GM19240 (cell line): ENCODE results near the gene SUSD1.

Source experiments
- DNase-seq: peaks from one replicate; pipeline ENCODE4 v3.0.0; 2011; ENCODE audit warnings: low spot score; ENCODE audit not compliant: insufficient read length

SUSD1 gene

DNA sequence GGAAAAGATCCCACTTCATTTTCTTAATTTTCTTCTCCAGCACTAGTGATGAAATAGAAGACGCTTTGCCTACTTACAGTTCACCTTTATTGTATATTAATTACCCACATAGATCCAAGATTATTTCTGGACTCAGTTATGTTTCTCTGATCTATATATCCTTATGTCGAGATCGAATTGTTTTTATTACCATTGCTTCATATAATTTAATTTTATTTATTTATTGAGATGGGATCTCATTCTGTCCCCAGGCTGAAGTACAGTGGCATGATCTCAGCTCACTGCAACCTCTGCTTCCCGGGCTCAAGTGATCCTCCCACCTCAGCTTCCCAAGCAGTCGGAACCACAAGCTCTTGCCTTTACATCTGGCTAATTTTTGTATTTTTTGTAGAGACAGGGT is 157.2 kb downstream of the SUSD1 start:
- no peak for DNase-seq

DNA sequence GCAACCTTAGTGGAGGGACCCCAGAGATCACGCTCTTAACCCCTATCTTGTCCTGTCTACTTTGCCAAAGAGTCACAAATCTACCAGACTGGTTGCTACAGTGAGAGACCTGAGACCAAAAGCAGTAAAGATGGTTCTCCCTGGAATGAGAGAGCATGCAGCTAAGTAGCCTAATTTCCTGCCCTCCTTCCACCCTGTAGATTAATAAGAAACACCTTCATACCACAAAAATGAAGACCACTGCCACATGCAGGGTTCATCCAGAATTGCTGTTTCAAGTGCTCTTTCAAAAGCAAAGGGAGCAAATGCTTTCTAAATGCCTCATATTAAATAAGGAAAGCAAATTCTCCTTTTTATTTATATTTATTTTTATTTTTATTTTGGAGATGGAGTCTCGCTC is 159.4 kb downstream of the SUSD1 start:
- no peak for DNase-seq

DNA sequence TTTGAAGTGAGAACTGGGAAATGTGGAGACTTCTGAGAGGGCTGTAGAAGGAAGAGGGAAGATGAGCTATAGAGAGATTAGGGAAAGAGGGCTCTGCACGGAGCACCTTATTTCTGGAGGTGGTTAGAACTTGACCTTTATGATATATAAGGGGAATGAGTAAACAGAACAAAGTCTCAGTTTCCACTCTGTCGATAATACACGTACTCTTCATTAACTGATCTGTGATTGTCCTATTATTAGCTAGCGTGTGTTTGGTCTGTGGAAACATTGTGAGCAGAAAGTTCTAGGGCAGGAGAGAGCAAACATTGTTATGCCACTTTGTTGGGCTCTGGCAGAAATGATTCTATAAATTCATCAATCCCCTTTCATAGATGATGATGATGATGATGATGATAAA is 159.9 kb downstream of the SUSD1 start:
- DNase-seq: no peak

DNA sequence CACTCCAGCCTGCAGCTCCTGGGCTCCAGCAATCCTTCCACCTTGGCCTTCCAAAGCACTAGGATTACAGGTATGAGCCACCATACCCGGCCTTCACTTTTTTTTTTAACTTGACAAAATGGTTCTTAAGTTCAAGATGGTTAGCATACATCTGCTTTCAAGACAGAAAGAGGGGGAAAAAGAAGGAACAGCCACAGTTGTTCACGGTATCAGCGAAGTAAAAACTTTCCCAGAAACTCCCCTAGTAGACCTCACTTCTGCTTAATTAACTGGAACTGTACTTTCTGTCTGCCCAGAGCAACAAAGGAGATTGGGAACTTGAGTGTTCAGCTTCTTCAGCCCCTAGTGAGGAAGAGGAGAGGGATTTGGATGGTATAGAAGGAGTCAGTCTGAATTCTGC is 161.8 kb downstream of the SUSD1 start:
- no peak for DNase-seq

DNA sequence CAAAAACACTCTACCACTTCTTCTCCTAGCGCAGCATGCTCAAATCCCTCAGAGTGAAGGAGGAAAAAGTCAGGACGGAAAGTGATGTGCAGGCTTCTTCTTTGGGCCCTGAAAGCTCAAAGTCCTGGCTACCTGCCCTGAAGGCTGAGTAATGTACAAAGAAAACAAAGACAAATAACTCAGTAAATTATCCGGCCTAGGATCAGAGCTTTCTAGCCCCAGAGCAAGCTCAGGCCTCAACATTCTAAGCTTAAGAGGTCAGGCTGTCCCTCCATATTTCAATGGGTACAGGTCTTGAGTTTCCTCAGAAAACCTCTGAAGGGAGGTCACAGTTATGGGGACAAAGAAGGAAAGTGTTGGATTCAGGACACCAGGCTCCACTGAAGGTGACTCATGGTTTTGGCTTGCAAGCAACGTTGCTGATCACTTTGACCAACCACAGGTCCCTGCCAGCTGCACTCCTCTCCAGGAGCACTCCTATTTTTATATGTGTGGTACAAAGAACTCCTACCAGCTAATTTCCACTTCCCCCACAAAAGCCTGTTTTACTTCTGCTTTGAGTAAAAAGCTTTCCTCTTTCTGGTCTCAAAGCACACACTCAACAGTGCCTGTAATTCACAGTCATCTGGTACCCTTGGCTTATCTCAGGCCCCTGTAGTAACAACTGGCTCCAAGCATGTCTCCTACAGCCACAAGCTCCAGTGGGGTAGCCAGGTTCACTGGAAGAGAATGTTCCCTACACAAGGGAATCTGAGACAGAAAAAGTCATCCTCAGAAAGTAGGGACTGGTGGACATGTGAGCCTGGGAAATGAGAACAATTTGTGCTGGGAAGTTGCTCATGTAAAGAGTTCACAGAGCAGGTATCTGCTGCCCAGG is 162.8 kb downstream of the SUSD1 start:
- DNase-seq: peak; percentile 35

DNA sequence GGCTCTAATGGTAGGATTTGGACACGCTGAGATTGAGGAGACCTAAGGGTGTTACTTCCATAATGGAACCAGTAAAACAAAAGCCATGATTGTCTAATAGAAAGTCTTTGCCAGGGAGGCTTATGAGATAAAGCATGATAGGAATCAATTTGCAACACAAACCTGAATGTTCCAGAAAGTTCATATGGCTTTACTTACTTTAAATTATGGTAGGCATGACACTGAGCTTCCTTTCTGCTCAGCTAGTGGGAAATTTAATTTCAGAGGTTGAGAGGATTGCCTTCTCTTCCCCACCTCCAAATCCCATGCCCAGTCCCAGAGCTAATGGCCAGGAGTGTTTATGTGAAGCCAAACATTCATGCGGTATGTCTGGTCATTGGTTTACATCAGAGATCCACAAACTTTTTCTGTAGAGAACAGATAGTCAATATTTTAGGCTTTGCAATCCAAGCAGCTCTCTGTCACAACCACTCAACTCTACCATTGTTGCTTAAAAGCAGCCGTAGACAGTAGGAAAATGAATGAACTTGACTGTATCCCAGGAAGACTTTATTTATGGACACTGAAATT is 164.0 kb downstream of the SUSD1 start:
- DNase-seq: no peak

DNA sequence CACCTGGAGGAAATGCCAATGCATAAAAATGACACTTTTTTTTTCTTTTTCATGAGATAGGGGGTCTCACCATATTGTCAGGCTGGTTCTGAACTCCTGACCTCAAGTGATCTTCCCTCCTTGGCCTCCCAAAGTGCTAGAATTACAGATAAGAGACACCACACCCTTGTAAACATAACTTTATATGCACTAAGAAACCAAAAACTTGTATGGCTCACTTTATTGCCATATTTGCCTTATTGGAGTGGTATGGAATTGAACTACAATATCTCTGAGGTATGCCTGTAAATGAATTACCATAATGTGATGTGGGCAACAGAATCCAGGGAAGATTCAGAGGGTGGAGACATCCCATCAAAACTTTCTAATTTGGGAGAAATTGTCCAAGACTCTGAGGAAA is 164.6 kb downstream of the SUSD1 start:
- no peak for DNase-seq

DNA sequence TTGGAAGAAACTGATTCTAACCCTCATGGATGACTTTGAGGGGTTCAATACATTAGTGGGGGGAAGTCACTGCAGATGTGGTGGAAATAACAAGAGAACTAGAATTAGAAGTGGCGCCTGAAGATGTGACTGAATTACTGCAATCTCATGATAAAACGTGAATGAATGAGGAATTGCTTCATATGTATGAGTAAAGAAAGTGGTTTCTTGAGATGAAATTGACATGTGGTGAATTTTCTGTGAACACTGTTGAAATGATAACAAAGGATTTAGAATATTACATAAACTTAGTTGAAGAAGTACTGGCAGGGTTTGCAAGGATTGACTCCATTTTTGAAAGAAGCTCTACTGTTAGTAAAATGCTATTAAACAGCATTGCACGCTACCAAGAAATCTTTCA is 165.4 kb downstream of the SUSD1 start:
- no peak for DNase-seq

DNA sequence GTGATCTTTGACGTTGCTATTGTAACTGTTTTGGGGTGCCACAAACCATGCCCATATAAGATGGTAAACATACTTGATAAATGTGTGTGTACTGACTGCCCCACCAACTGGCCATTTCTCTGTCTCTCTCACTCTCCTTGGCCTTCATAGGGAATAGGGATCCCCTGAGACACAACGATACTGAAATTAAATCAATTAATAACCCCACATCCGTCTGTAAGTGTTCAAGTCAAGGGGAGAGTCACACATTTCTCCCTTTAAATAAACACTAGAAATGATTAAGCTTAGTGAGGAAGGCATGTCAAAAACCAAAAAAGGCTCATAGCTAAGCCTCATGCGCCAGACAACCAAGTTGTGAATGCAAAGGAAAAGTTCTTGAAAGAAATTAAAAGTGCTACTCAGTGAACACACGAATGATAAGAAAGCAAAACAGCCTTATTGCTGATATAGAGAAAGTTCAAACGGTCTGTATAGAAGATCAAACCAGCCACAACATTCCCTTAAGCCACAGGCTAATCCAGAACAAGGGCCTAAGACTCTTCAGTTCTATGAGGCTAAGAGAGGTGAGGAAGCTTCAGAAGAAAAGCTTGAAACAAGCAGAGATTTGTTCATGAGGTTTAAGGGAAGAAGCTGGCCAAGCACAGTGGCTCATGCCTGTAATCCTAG is 167.4 kb downstream of the SUSD1 start:
- no peak for DNase-seq

DNA sequence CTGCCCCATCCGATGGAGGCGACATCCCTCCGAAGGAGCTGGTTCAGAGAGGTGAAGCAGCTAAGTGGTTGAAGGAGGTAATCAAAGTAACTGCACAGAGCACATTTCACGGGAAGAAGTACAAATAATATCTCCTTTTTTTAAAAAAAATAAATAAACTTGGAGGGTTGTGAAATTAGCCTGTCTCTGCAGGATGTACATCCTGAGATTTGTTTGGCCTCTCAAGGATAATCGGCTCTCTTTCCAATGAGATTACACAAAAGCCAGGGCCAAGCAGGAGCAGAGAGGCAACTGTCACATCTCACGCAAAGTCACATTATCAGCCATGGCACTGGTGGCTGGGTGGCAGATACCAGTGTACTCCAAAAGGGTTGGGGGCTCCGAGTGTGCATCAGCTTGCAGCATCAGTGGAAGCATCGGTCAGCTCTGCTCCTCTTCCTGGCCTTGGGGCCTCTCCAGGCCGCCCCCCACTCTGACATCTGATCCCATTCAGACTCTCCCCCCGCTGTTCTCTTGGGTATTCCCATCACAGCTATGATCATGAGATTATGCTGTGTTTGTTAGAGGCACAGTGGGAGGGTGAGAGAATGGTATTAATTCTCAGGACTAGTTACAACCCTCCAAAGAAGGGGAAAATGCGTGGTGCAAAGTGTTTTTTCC is 168.6 kb downstream of the SUSD1 start:
- no peak for DNase-seq

DNA sequence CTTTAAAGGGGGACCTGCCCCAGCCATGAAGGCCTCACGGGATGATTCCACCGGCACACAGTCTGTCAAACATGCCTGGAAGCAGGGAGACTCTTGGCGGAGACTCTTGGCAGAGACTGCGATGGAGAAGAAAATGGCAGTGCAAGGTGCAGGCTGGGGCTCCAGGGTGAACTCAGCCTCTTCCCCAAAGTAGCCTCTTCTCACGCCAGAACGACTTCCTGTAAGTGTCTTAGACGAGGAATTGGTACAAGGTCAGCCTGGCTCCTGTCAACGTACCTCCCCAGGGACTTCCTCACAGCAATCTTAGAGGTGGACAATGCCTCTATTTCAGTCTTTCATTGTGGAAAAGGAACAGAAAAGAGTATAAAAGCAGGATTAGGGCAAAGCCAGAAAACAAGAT is 169.2 kb downstream of the SUSD1 start:
- no peak for DNase-seq

DNA sequence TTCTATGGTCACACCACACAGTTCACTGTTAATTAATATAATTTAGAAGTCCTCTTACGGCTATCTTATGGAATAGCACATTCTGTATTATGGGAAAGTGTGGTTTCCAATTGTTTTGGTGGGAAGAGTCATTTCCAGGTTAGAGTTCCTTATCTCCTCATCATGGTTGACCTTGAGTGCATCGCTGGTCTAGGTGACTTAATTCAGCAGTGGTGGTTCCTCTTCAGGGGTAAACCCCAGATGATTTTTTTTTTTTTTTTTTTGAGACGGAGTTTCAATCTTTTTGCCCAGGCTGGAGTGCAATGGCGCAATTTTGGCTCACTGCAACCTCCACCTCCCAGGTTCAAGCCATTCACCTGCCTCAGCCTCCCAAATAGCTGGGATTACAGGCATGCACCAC is 171.6 kb downstream of the SUSD1 start:
- no peak for DNase-seq

DNA sequence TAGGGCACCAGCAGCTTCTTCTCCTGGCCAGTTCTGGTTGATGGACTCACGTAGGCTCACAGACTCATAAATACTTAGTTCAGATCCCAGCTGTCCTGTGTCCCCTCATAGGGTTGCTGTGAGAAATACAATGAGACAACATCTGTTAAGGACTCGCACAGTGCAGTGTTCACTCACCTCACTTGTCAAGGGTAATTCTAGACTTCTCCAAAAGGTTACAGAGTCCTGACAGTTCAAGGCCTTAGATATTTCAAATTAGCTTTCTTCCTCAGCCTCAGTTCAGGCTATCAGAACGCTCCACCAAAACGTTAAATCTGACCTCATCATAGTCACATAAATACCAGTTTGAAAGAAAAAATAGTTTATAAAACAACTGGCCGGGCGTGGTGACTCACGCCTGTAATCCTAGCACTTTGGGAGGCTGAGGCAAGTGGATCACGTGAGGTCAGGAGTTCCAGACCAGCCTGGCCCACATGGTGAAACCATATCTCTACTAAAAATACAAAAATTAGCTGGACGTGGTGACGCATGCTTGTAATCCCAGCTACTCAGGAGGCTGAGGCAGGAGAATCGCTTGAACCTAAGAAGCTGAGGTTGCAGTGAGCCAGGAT is 172.1 kb downstream of the SUSD1 start:
- no peak for DNase-seq

DNA sequence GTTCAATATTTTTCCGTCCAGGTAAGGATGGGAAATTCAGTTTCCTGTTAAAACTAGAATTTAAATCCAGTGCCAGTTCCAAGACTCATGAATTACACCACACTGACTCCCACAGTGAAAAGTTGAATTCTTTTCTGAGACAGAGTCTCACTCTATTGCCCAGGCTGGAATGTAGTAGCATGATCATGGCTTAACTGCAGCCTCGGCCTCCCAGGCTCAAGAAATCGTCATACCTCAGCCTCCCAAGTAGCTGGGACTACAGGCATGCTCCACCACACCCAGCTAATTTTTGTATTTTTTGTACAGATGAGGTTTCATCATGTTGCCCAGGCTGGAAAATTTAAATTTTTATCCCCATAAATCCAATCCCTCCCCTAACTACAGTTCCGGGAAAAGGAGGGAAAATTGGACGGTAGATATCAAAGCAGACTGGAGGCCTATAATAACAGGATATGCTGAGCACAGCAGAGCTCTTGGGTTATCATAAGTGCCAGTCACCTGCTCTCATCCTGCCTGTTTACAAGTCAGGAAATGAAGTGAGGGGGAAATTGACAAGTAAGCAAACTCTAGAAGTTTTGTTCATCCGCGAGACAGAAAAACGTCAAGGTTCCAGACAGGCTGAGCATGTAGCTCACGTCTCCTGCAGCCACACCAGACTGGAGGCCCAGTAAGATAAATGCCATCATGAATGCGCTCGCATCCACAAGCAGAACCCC is 172.8 kb downstream of the SUSD1 start:
- no peak for DNase-seq

DNA sequence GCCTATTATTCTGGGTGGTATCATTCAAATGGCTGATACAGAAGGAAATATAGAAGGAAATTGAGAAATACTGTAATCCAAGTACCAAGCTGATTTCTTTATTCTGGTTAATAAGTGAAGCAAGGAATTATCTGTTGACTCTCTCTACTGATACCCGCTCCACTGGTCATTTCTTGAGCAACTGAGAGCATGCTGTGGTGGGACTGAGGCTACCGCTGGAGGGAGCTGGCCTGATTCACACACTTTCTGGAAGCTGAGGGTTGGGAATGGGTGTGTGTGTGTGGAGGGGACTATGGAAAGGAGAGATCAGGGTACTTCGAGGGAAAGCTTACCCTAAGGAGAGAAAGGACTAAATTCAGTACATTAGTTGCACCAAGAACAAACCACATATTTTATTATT is 174.4 kb downstream of the SUSD1 start:
- no peak for DNase-seq

DNA sequence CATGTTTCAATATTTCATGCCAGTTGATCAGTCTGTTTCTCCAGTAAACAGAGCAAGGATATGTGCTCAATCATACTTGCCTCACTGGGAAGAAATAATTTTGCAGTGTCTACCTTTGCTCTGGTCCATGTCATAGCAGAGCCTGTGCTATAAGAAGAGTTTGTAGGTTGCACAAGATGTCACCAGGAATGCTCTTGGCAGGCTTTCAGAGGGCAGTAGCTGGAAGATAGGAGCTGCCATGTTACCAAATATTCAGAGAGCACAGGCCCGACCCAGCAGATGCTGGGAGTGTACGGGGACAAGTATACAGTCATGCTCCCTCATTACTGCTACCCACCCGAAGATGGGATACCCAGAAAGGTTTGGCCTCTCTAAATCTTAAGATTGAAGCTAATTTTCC is 175.8 kb downstream of the SUSD1 start:
- no peak for DNase-seq

DNA sequence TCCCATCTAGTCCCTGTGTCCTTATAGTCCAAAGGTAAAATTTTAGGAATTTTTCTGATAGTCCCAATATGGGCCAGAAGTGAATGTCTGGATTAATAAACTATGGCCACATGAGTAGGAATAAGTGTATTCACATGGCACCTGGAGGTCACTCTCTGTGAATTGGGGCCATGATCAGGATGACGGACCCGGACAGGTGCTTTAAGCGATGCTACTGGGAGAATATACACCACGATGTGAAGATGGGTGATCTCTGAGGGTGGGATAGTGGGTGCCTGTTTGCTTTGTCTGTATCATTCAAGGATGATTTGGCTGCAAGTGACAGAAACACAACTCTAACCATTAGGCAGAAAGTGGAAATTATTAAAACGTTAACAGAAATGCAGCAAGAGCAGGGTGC is 177.3 kb downstream of the SUSD1 start:
- DNase-seq: no peak

DNA sequence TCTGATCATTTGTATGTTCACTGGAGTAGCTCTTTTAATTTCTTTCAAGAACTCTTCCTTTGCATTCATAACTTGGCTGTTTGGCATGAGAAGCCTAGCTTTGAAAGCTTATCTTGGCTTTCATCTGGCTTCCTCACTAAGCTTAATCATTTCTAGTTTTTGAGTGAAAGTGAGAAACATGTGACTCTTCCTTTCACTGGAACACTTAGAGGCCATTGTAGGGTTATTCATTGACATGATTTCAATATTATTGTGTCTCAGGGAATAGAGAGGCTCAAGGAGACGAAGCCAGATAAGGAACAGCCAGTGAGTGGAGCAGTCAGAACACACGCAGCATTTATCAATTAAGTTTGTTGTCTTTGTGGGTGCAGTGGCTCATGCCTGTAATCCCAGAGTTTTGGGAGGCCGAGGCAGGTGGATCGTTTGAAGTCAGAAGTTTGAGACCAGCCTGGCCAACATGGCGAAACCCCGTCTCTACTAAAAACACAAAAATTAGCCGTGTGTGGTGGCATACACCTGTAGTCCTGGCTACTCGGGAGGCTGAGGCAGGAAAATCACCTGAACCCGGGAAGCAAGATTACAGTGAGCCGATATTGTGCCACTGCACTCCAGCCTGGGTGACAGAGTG is 180.2 kb downstream of the SUSD1 start:
- no peak for DNase-seq

DNA sequence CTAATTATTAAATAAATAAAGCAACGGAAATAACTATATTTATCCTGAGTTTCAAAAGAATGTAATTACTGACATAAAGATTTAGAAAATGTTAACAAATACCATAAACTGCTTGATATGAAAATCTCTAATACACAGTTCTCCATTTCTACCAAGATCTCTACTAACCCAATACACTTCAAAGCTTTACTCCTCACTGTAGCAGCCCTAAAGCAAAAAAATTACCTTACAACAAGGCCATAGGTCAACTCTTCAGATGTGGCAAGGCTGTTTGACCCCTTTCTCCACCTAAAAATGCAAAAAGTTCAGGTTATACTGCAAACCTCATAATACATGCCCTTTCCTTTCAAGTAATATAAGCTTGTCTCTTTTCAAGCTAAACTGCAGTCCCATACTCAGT is 181.8 kb downstream of the SUSD1 start:
- no peak for DNase-seq

DNA sequence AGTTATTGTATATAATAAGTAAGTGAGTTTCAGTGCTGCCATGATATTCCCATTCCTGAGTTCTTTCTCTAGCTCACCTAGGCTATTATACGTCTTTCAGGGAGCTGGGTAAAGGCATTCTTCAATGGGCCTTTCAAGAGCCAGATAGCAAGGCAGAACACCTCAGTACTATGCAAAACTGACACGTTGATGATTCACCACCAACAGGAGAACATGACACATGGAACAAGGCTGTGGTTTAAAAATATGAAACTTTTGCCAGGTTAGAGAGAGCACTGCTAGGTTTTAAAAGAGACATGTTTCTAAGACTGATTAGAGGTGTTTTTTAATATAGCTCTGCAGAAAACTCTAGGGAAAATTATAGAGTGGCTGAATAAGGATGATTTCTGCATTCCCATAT is 182.6 kb downstream of the SUSD1 start:
- no peak for DNase-seq

DNA sequence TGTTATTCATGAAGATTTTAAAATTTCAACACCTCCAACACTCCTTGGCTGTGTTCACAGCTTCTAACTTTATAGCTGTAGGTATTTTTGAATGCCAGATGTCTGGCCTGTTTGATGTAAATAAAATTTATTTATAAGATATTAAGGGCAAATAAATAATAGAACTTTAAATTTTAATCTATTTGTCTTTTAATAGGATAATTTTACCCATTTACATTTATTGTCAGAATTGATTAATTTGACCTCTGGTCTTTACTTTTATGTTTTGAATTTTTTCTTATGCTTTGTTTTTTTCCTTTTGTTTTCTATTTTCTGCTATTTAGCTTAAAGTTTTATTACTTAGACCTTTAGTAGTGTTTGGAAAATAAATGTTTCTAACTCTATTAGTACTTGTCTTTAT is 183.9 kb downstream of the SUSD1 start:
- DNase-seq: no peak
